ENCODE data around the gene LURAP1L. TPM values are rescaled to one million over a fixed set of nuclear protein-coding genes. Genes with fewer than 3 reads are reported as not detected.

LURAP1L gene
- total and polyA plus RNA-seq, 2 donors (not counting 1 experiment from before 2014, with no cell fraction given): 39.9 to 94.1 TPM

DNA sequence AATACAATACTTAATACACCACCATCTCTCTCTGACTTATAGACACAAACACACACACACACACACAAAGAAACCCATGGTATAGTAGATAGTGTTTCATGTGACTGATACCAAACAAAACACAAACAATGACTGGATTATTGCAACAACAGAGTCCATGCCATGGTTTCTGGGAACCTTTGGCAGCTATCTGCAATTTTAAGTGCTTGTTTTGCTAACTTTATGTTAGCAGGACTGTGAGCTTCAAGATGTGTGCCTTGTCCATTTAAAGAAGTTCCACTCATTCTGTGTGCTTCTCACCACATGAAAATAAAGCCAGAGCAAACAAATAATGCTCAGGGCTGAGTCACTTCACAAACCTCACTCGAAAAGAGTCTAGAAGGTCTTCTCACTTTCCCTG is 15.1 kb upstream of the LURAP1L start:
- no peaks in the 10 kb centered on the region for H3K79me2 ChIP-seq (ENCODE audit: control insufficient read depth, insufficient read depth, low read length)
- H3K4me3 ChIP-seq (replicated peaks in 1 of 4; ENCODE audit: control extremely low read depth in 1 of 4, insufficient read depth in 1 of 4, low read depth in 3 of 4, low read length in 4 of 4): no peak overlapping the region
- H3K4me2 ChIP-seq (ENCODE audit: extremely low read depth, insufficient read depth, low read length): peak overlapping the region; percentile 19
- no peaks in the 10 kb centered on the region for H3K9me3 ChIP-seq (ENCODE audit: control insufficient read depth, insufficient read depth, low read depth, low read length)
- H3K27ac ChIP-seq (ENCODE audit: insufficient read depth, low read length): no peak overlapping the region
- H2AFZ ChIP-seq (ENCODE audit: low read length): peak overlapping the region; percentile 47
- TF ChIP-seq, protein P1, sequence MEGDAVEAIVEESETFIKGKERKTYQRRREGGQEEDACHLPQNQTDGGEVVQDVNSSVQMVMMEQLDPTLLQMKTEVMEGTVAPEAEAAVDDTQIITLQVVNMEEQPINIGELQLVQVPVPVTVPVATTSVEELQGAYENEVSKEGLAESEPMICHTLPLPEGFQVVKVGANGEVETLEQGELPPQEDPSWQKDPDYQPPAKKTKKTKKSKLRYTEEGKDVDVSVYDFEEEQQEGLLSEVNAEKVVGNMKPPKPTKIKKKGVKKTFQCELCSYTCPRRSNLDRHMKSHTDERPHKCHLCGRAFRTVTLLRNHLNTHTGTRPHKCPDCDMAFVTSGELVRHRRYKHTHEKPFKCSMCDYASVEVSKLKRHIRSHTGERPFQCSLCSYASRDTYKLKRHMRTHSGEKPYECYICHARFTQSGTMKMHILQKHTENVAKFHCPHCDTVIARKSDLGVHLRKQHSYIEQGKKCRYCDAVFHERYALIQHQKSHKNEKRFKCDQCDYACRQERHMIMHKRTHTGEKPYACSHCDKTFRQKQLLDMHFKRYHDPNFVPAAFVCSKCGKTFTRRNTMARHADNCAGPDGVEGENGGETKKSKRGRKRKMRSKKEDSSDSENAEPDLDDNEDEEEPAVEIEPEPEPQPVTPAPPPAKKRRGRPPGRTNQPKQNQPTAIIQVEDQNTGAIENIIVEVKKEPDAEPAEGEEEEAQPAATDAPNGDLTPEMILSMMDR (conservative IDR thresholded peaks at IDR 0.05 in 1 of 2, IDR thresholded peaks at IDR 0.05 in 1 of 2; ENCODE audit: low read depth in 1 of 2, low read length in 2 of 2): no peak
- TF ChIP-seq EZH2 (IDR thresholded peaks at IDR 0.05; ENCODE audit: low read length, missing control alignments): no peak
- peak; percentile 47 to 70 for DNase-seq (ENCODE audit: low read depth in 2 of 2)
- H4K20me1 ChIP-seq (ENCODE audit: control insufficient read depth, extremely low read depth, insufficient read depth, low read length): no peaks in the 10 kb centered on the region
- H3K9ac ChIP-seq (ENCODE audit: insufficient read depth, low read length): no peak overlapping the region
- no peaks in the 10 kb centered on the region for H3K27me3 ChIP-seq (ENCODE audit: control insufficient read depth, insufficient read depth, low read length)
- H3K4me1 ChIP-seq (ENCODE audit: control insufficient read depth, extremely low read depth, insufficient read depth, low read length): no peaks in the 10 kb centered on the region
- no peaks in the 10 kb centered on the region for H3K36me3 ChIP-seq (ENCODE audit: control insufficient read depth, insufficient read depth, low read length)

DNA sequence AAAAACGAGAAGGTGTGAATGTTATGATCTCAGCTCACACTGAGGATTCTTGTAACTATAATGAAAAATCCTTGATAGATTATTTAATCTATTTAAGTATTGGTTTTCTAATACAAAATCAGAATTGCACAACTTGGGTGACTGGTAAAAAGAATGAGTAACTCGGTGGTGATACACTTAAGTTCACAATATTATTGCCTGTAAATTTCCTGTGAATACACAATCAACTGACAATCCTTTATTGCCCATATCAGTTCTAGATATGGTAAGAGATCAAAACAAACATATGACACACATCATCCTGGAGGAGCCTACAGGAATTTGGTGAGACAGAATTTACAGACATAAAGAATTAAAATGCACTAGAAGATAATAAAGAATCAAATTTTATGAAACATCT is 14.1 kb upstream of the LURAP1L start:
- Histone ChIP-seq H3K4me1 (ENCODE audit: control insufficient read depth, extremely low read depth, insufficient read depth, low read length) (no peaks in the 10 kb centered on the region), H3K27ac (ENCODE audit: insufficient read depth, low read length) (no peak overlapping the region), H3K9ac (ENCODE audit: insufficient read depth, low read length) (no peak overlapping the region), H3K4me3 (replicated peaks in 1 of 4; ENCODE audit: control extremely low read depth in 1 of 4, insufficient read depth in 1 of 4, low read depth in 3 of 4, low read length in 4 of 4) (no peak overlapping the region), H3K27me3 (ENCODE audit: control insufficient read depth, insufficient read depth, low read length) (no peaks in the 10 kb centered on the region), H2AFZ (ENCODE audit: low read length) (no peak overlapping the region), H3K4me2 (ENCODE audit: extremely low read depth, insufficient read depth, low read length) (no peak overlapping the region), H3K79me2 (ENCODE audit: control insufficient read depth, insufficient read depth, low read length) (no peaks in the 10 kb centered on the region), H3K36me3 (ENCODE audit: control insufficient read depth, insufficient read depth, low read length) (no peaks in the 10 kb centered on the region), H3K9me3 (ENCODE audit: control insufficient read depth, insufficient read depth, low read depth, low read length) (no peaks in the 10 kb centered on the region), H4K20me1 (ENCODE audit: control insufficient read depth, extremely low read depth, insufficient read depth, low read length) (no peaks in the 10 kb centered on the region)
- DNase-seq (ENCODE audit: low read depth in 2 of 2): no peak
- no peak for TF ChIP-seq EZH2 (IDR thresholded peaks at IDR 0.05; ENCODE audit: low read length, missing control alignments)
- TF ChIP-seq, protein P1 (conservative IDR thresholded peaks at IDR 0.05 in 1 of 2, IDR thresholded peaks at IDR 0.05 in 1 of 2; ENCODE audit: low read depth in 1 of 2, low read length in 2 of 2): no peak

DNA sequence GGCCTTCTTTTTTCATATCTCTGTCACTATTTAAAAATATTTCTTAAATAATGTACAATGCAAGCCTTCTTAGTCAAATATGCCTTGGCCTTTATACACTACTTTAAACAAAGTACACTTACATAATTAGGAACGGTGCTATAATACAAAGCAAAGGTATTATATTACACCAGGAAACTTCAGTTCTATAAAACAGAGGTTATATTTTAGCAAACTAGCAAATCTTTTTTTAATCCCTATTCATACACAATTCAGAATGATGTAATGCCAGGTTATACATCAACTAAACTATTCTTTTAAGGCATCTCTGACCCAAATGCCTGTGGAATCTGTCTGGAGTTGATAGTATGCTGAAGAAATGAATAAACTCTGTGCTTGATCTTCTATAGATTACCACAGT is 10.7 kb upstream of the LURAP1L start:
- H3K9me3 ChIP-seq (ENCODE audit: control insufficient read depth, insufficient read depth, low read depth, low read length): no peaks in the 10 kb centered on the region
- no peaks in the 10 kb centered on the region for H3K79me2 ChIP-seq (ENCODE audit: control insufficient read depth, insufficient read depth, low read length)
- no peaks in the 10 kb centered on the region for H3K27me3 ChIP-seq (ENCODE audit: control insufficient read depth, insufficient read depth, low read length)
- no peaks in the 10 kb centered on the region for H4K20me1 ChIP-seq (ENCODE audit: control insufficient read depth, extremely low read depth, insufficient read depth, low read length)
- TF ChIP-seq, protein P1 (conservative IDR thresholded peaks at IDR 0.05 in 1 of 2, IDR thresholded peaks at IDR 0.05 in 1 of 2; ENCODE audit: low read depth in 1 of 2, low read length in 2 of 2): no peak
- TF ChIP-seq EZH2 (IDR thresholded peaks at IDR 0.05; ENCODE audit: low read length, missing control alignments): no peak
- no peak overlapping the region for H3K4me3 ChIP-seq (replicated peaks in 1 of 4; ENCODE audit: control extremely low read depth in 1 of 4, insufficient read depth in 1 of 4, low read depth in 3 of 4, low read length in 4 of 4)
- H3K4me1 ChIP-seq (ENCODE audit: control insufficient read depth, extremely low read depth, insufficient read depth, low read length): no peaks in the 10 kb centered on the region
- no peak overlapping the region for H3K9ac ChIP-seq (ENCODE audit: insufficient read depth, low read length)
- DNase-seq (ENCODE audit: low read depth in 2 of 2): no peak
- no peaks in the 10 kb centered on the region for H3K36me3 ChIP-seq (ENCODE audit: control insufficient read depth, insufficient read depth, low read length)
- no peak overlapping the region for H2AFZ ChIP-seq (ENCODE audit: low read length)
- H3K4me2 ChIP-seq (ENCODE audit: extremely low read depth, insufficient read depth, low read length): no peak overlapping the region
- no peak overlapping the region for H3K27ac ChIP-seq (ENCODE audit: insufficient read depth, low read length)
